Lower leg skin (tissue), 4 donors: Measurements from ENCODE around the gene MYRF. TPM values are rescaled to one million over a fixed set of nuclear protein-coding genes. Genes with fewer than 3 reads are reported as not detected.

Source experiments
- DNase-seq, 2 donors: peaks; one replicate each; pipeline ENCODE4 v3.0.0-alpha.2; 2019; ENCODE audit warnings: low spot score in 2 of 2
- H3K4me3 ChIP-seq: fragments of 200-600 bp; sonication (generic); 2 replicates; pipeline ENCODE4 v1.5.1; 2017; ENCODE audit warnings: mild to moderate bottlenecking, low read depth; ENCODE audit not compliant: poor library complexity, severe bottlenecking
- CTCF ChIP-seq, 3 donors: fragments of 450-650 bp; IDR thresholded peaks; one replicate each; pipeline ENCODE4 v1.5.1; 2016; ENCODE audit warnings: antibody characterized with exemption in 3 of 3, mild to moderate bottlenecking in 3 of 3, moderate library complexity in 2 of 3
- POLR2A ChIP-seq, 2 donors: fragments of 450-650 bp; IDR thresholded peaks; one replicate each; pipeline ENCODE4 v1.6.1; 2016 to 2017; ENCODE audit warnings: antibody characterized with exemption in 2 of 2, mild to moderate bottlenecking in 1 of 2, moderate library complexity in 1 of 2
- WGBS, 2 donors: methylation state at CpG; one replicate each; pipeline ENCODE4 v1.1.5; 2018; 5-methylcytosine and 5-hydroxymethylcytosine counted together
- intact Hi-C: fragments of 100-400 bp; cut with DNase I; formaldehyde crosslinking; loops from one replicate; pipeline ENCODE4 v1.15.0; 2023; ENCODE audit warnings: low total_unique reads
- total RNA-seq, 4 donors: library from RNA; depleted of rRNA; stranded (reverse); fragments of >200 nt; gene quantifications; one replicate each; pipeline ENCODE4 v1.1.0, GENCODE V29; 2016

Gene MYRF
- total RNA-seq, 4 donors from 2014 or later = 0.23 to 2.6 (median 1.4) TPM; not detected in 1

GRCh38 chr11:61827571-61828378 is 75.3 kb downstream of the MYRF start, which contains the start of gene FADS2:
Gene FADS2, plus strand, starts transcription at chr11:61828300. Its CDS starts 91 bp downstream, at chr11:61828391.
- no peak for TF ChIP-seq CTCF (IDR thresholded peaks at IDR 0.05)
- no peak for TF ChIP-seq POLR2A (IDR thresholded peaks at IDR 0.05)
- whole genome bisulfite sequencing, 2 donors = 0 to 1% methylated on average over 65 to 74 of the region's 83 CpGs
- H3K4me3 ChIP-seq = peak within 1 kb of the TSS; percentile 33
- peak; percentile 76 to 93 for DNase-seq
- intact Hi-C loops = no loop called here

DNA sequence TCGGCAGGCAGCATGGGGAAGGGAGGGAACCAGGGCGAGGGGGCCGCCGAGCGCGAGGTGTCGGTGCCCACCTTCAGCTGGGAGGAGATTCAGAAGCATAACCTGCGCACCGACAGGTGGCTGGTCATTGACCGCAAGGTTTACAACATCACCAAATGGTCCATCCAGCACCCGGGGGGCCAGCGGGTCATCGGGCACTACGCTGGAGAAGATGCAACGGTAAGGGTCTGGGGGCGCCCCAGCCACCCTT is 75.9 kb downstream of the MYRF start:
- peak overlapping the region; percentile 33 for H3K4me3 ChIP-seq
- intact Hi-C loops = no loop called here
- no peak for DNase-seq
- WGBS, 2 donors = 0% methylated on average over 12 to 16 of the region's 16 CpGs
- TF ChIP-seq POLR2A (IDR thresholded peaks at IDR 0.05) = no peak
- TF ChIP-seq CTCF (IDR thresholded peaks at IDR 0.05) = no peak

DNA sequence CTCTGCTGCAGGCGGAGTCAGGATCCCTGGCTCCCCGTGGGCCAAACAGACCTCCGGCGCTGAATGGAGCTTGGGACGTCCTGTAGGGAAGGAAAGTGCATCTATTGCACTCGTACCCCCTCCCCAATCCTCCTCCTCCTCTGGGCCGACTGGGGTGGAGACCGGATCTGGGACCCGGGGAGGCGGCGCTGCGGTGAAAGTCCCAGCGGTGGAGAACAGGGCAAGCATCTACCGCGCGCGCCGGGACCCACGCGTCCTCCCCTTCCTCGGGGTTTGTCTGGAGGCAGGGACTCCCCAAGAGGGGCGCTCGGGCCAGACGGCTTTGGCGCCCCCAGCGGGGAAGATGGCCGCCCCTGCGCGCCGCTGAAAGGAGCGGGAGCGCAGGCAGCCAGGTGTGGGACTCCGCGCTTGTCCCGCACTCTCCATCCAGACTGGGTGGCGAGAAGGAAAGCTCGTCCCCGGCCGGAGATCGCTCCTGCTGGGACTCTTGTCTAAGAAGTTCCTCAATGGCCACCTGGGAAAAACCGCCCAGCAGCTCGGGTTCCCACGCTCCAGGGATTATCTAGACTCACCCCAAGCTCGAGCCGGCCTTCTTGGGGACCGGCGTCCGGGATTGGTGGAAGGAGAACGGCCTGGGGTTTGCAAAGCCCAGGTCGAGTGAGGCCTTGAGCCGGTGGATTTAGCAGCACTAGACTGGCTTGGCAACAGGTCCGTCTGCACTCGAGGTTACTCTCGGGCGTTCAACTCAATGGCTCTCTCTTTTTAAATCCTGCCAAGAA is 76.4 kb downstream of the MYRF start:
- DNase-seq = no peak
- 8 to 11% methylated on average over 38 to 48 of the region's 55 CpGs for WGBS, 2 donors

DNA sequence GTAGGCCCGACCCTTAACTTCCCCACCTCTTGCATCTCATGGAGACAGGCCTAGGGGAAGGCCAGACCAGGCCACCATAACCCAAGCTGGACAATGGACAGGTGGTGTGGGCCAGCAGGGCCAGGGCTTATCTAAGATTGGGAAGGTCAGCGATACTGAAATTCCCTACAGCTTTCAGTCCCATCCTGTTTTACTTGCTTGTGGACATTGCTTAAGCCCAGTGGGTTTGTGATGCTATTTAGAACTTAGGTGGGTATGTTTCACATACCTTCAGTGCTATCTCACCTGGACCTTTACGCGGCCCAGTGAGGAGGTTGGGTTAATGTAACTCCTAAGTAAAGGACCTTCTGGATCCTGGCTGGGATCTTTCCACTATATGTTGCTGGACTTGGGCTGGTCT is 77.4 kb downstream of the MYRF start:
- no peak for DNase-seq
- no peak for TF ChIP-seq CTCF (IDR thresholded peaks at IDR 0.05)
- TF ChIP-seq POLR2A (IDR thresholded peaks at IDR 0.05) = no peak
- no peak overlapping the region for H3K4me3 ChIP-seq
- intact Hi-C loops = no loop called here
- WGBS, 2 donors = 76 to 87% methylated on average over 4 of the region's 4 CpGs

More for the DNA sequence above, 76.4 kb downstream of the MYRF start:
- intact Hi-C loops = no loop called here
- H3K4me3 ChIP-seq = peak overlapping the region; percentile 33
- TF ChIP-seq CTCF (IDR thresholded peaks at IDR 0.05) = no peak
- TF ChIP-seq POLR2A (IDR thresholded peaks at IDR 0.05) = no peak

- no peak for TF ChIP-seq POLR2A (IDR thresholded peaks at IDR 0.05)
- TF ChIP-seq CTCF (IDR thresholded peaks at IDR 0.05) = no peak
- DNase-seq = no peak
- intact Hi-C loops = no loop called here
- no peak overlapping the region for H3K4me3 ChIP-seq
- 53 to 64% methylated on average over 8 of the region's 8 CpGs for WGBS, 2 donors
Measured at GRCh38 chr11:61830237-61831105, 78.0 kb downstream of the MYRF start.
